GM23248 (cell line): ENCODE data around the gene TMEM60.

ENCODE experiments used
- EZH2 ChIP-seq: fragments of 200-600 bp; sonication (generic); IDR thresholded peaks from 2 replicates; pipeline ENCODE4 v1.6.1; 2018; ENCODE audit warnings: antibody characterized with exemption, mild to moderate bottlenecking; ENCODE audit not compliant: insufficient read depth, poor library complexity, severe bottlenecking
- EZH2phosphoT487 ChIP-seq: fragments of 200-600 bp; sonication (generic); IDR thresholded peaks from 2 replicates; pipeline ENCODE4 v1.6.1; 2018; ENCODE audit warnings: antibody characterized with exemption, moderate library complexity, mild to moderate bottlenecking, low read depth; ENCODE audit not compliant: insufficient read depth

GRCh38 chr7:77830649-77831355 is 32.6 kb upstream of the TMEM60 start:
- TF ChIP-seq EZH2 (no peak), EZH2phosphoT487 (no peak)
